Ishikawa (cell line): Measurements from ENCODE around the gene GFOD2.

Experiments
- CEBPB ChIP-seq: IDR thresholded peaks from 2 replicates; pipeline ENCODE4 v1.6.1; 2012
- FOXM1 ChIP-seq: IDR thresholded peaks from 2 replicates; pipeline ENCODE4 v1.6.1; 2012; ENCODE audit warnings: low read depth, borderline replicate concordance
- NFIC ChIP-seq: IDR thresholded peaks from 2 replicates; pipeline ENCODE4 v1.6.1; 2012
- RAD21 ChIP-seq: IDR thresholded peaks from 2 replicates; pipeline ENCODE4 v1.6.1; 2012; ENCODE audit warnings: low read depth
- TAF1 ChIP-seq: IDR thresholded peaks from 2 replicates; pipeline ENCODE4 v1.6.1; 2012; ENCODE audit warnings: low read depth, mild to moderate bottlenecking
- TCF12 ChIP-seq: IDR thresholded peaks from 2 replicates; pipeline ENCODE4 v1.6.1; 2012; ENCODE audit warnings: low read depth
- TEAD4 ChIP-seq: IDR thresholded peaks from 2 replicates; pipeline ENCODE4 v1.6.1; 2012
- USF1 ChIP-seq: IDR thresholded peaks from 2 replicates; pipeline ENCODE4 v1.6.1; 2012
- YY1 ChIP-seq: IDR thresholded peaks from 2 replicates; pipeline ENCODE4 v1.6.1; 2012; ENCODE audit warnings: low read depth
- ZBTB7A ChIP-seq: IDR thresholded peaks from 2 replicates; pipeline ENCODE4 v1.6.1; 2012; ENCODE audit warnings: low read depth
- TF ChIP-seq, protein P1 (sequence below): IDR thresholded peaks from 2 replicates; pipeline ENCODE4 v1.6.1; 2012; ENCODE audit warnings: low read depth, mild to moderate bottlenecking

- TF ChIP-seq TAF1 (no peak), YY1 (no peak), CEBPB (no peak), ZBTB7A (no peak), RAD21 (no peak), TEAD4 (no peak), FOXM1 (no peak), TCF12 (no peak), NFIC (no peak), USF1 (no peak)
- TF ChIP-seq, protein P1, sequence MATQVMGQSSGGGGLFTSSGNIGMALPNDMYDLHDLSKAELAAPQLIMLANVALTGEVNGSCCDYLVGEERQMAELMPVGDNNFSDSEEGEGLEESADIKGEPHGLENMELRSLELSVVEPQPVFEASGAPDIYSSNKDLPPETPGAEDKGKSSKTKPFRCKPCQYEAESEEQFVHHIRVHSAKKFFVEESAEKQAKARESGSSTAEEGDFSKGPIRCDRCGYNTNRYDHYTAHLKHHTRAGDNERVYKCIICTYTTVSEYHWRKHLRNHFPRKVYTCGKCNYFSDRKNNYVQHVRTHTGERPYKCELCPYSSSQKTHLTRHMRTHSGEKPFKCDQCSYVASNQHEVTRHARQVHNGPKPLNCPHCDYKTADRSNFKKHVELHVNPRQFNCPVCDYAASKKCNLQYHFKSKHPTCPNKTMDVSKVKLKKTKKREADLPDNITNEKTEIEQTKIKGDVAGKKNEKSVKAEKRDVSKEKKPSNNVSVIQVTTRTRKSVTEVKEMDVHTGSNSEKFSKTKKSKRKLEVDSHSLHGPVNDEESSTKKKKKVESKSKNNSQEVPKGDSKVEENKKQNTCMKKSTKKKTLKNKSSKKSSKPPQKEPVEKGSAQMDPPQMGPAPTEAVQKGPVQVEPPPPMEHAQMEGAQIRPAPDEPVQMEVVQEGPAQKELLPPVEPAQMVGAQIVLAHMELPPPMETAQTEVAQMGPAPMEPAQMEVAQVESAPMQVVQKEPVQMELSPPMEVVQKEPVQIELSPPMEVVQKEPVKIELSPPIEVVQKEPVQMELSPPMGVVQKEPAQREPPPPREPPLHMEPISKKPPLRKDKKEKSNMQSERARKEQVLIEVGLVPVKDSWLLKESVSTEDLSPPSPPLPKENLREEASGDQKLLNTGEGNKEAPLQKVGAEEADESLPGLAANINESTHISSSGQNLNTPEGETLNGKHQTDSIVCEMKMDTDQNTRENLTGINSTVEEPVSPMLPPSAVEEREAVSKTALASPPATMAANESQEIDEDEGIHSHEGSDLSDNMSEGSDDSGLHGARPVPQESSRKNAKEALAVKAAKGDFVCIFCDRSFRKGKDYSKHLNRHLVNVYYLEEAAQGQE, result no peak
These were observed 82.4 kb downstream of the GFOD2 start for GRCh38 chr16:67636713-67637112.
